NCI-H1417 treated with DMSO at 0.1 percent for 48 hours (cell line): Measurements from ENCODE around the gene LCLAT1.

Source experiments
- DNase-seq: peaks from one replicate; lab custom pipeline; 2025; lab: John Stamatoyannopoulos, UW

Gene LCLAT1

GRCh38 chr2:30424231-30424630, 22.8 kb upstream of the LCLAT1 start:
- no peak for DNase-seq

GRCh38 chr2:30425326-30425725, 21.7 kb upstream of the LCLAT1 start:
- no peak for DNase-seq

- DNase-seq: no peak
Measured at GRCh38 chr2:30427606-30428347, 19.3 kb upstream of the LCLAT1 start.

- no peak for DNase-seq
Measured at GRCh38 chr2:30428348-30428662, 18.7 kb upstream of the LCLAT1 start.

- no peak for DNase-seq
Measured at GRCh38 chr2:30428827-30429461, 18.1 kb upstream of the LCLAT1 start.

- no peak for DNase-seq
Measured at GRCh38 chr2:30433541-30434299, 13.3 kb upstream of the LCLAT1 start.

- DNase-seq: no peak
Measured at GRCh38 chr2:30434708-30435107, 12.3 kb upstream of the LCLAT1 start.

GRCh38 chr2:30436859-30437435, 10.1 kb upstream of the LCLAT1 start:
- no peak for DNase-seq

- no peak for DNase-seq
Measured at GRCh38 chr2:30437809-30438548, 9.1 kb upstream of the LCLAT1 start.

- no peak for DNase-seq
Measured at GRCh38 chr2:30439296-30439695, 7.8 kb upstream of the LCLAT1 start.

- DNase-seq: no peak
Measured at GRCh38 chr2:30439879-30440278, 7.2 kb upstream of the LCLAT1 start.

GRCh38 chr2:30441023-30441422, 6.0 kb upstream of the LCLAT1 start:
- DNase-seq: no peak

GRCh38 chr2:30443081-30443480, 4.0 kb upstream of the LCLAT1 start:
- no peak for DNase-seq

- no peak for DNase-seq
Measured at GRCh38 chr2:30444273-30444672, 2.8 kb upstream of the LCLAT1 start.

- DNase-seq: no peak
Measured at GRCh38 chr2:30445266-30445821, 1.7 kb upstream of the LCLAT1 start.

- no peak for DNase-seq
Measured at GRCh38 chr2:30446602-30447148, 371 bp upstream of the LCLAT1 start.

GRCh38 chr2:30448308-30448707, 1.3 kb downstream of the LCLAT1 start:
- no peak for DNase-seq

GRCh38 chr2:30448866-30449265, 1.8 kb downstream of the LCLAT1 start:
- DNase-seq: no peak

- no peak for DNase-seq
Measured at GRCh38 chr2:30450025-30450424, 3.0 kb downstream of the LCLAT1 start.

GRCh38 chr2:30453498-30453897, 6.5 kb downstream of the LCLAT1 start:
- no peak for DNase-seq

- DNase-seq: no peak
Measured at GRCh38 chr2:30454571-30454970, 7.5 kb downstream of the LCLAT1 start.
